Stimulated activated CD8-positive, alpha-beta memory T cell treated with anti-CD3 and anti-CD28 coated beads, Interleukin-4, amount 100 ng/mL, for 1 hour (primary cell): ENCODE measurements around the gene DCX.
"Not testable (repeated sequence)": the region's sequence is repeated elsewhere in the genome, so short reads cannot be mapped to it uniquely, and the experiment has no call there.

ENCODE experiments used
- DNase-seq, 2 donors: peaks; one replicate each; pipeline ENCODE4 v3.0.0-alpha.2; 2020; ENCODE audit warnings: low read depth in 2 of 2, low spot score in 1 of 2

DCX gene

DNA sequence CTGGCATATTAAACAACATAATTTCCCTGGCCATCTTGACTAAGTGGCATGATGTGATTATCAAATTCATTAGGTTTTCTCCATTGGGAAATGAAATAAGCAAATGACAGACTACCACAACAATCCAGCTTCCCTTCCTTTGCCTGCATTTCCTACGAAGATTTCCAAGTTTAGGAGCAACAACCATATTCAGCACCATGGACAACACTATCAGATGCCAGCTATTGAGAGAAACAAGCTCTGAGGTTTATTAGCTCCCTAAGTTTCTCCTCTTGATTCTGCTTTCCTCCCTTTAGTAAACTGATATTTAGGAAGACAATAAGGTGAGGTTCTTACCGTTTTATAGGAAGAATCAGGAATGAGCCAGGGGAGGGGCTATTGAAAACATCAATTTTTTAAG is 36.2 kb downstream of the DCX start:
- DNase-seq: no peak

DNA sequence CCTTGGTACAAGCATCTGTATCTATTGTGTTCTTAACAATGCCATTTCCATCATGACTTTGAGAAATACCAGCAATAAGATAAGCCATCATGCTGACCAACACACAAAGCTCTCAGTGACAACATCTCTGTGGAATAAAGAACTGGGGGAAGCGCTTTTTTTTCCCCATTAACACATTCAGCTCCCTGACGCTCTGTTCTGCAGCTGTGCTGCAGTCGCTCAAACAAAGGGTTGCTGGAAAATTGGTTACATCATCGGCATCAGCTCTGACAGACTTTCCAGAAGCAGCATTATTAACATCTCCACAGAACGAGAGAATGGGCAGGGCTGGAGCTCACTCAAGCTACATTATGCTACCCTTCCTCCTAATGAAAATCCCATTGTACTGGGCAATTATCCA is 39.9 kb downstream of the DCX start:
- no peak for DNase-seq

DNA sequence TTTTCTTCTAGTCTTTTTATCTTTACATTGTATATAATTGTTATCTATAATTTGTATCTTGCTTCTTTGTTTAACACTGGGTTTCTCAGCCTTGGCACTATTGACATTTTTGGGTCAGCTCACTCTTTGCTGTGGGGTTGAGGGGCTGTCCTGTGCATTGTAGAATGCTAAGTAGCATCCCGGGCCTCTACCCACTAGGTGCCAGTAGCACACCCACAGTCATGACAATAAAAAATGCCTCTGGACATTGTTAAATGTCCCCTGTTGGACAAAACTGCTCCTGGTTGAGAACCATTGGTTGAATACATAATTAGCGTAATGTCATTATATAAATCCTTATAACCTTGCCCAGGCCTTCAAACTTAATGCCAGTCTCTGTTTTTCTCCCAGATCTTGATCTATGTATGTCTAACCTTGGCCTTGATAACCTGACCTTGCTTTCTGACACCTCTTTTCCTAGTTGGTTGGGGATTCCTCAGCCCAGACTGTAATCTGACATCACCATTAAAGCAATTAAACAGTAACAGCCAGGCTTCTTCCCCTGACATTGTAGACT is 46.1 kb downstream of the DCX start:
- DNase-seq: no peak

DNA sequence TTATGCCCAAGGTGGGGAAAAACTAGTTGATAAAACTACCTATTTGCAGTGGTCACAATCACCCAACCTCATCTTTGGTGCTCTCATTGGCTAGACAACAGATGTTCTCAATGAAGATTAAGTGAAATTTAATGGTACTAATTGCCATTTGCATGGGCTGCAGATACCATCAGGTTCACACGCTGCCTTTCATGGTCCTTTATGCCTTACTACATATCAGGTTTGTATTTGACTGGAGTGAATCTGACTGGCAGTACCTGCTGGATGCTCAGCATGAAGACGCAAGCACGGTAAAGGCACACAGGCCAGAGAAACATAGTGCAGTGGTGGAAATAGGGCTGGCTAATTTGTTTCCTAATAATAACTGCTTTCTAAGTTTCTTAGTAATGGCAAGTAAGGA is 48.3 kb downstream of the DCX start:
- no peak for DNase-seq

DNA sequence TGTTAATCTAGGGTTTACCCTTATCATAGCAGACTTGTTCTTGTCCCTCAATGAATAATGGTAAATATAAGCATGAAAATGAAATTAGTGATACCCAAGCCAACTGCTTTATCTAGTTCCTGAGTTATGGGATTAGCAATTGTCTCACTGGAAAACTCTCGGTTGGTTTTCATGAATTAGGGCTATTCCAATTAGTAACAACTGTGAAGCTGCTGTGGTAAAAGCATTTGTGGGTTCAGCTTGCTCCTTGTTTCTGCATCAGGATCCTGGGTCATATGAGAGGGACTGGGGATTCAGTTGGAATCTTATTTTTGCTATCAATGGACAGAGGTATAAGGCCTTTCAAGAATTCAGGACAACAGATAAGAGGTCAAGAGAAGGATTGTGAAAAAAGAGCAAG is 50.2 kb downstream of the DCX start:
- DNase-seq: no peak

DNA sequence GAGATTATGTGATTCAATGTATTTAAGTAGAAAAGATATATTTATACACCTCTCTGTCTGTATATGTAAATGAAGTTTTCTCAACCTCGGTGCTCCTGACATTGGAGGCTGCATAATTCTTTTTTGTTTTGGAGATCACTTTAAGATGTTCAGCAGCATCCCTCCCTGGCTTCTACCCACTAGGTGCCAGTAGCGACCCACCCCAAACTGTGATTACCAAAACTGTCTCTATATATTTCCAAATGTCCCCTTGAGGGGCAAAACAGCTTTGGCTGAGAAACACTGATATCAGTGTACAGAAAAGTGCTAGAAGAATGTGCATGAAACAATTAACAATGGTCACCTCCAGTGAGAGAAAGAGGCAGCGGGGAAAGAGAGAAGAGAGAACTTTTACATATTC is 51.2 kb downstream of the DCX start:
- no peak for DNase-seq

DNA sequence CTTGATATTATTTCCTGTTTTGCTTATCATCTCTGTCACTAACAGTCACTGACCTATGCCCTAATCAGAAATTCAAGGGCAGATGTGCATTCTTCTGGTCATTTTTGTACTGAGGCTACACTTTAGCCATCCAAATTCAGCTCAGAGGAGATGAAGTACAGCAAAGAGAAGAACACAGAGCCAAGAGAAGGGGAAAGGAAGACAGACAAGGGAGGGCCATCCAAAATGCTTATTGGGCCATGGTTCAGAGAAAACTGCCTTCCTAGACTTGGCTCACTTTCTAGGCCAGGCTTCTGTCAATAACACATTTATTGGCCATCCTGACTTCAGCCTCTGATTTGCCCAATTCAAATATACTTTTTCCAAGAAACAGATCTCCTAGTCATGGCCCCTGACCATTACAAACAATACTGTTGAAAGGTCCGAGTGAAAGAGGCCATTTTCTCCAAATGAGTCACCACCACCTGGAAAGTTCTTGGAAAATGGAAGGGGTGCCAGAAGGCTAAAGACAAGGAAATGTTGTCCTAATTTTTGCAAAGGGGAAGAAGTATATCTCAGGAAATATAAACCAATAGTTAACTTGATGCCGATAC is 56.4 kb downstream of the DCX start:
- DNase-seq: no peak

DNA sequence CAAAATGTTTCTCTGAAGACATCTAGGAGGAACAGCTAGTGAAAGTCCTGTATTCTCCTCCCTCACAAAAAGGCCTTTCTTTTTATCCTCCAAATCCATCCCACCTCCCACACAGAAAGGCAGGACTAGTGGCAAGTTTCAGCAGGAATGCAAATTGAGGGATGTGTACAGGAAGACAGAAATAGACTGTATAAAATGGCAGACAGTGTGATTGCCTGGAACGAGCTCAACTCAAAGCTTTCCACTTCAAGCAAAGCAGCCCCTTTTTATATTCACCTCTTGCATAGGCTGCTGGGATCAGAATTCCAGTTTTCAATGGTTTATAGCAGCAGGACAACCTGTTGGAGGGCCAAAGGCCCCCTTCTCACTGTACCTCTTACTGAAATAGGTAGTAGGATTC is 57.5 kb downstream of the DCX start:
- DNase-seq: no peak

DNA sequence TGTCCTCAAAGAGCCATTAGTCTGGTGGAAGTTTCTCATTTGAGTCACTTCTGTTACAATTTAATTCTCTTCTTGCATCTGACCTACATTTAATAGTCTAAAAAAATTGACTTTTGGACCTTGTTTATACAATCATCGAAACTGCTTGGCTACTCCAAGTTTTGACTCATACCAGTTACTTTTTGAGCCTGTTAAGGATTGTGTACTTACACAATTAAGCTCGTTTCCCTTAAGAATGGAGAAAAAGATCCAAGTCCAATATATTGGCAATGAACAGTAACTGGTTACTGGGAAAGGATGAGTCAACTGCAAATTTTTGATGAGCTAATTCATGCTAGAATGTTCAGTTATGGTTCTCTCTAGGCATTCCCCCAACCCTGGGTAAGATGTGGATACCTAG is 58.2 kb downstream of the DCX start:
- no peak for DNase-seq

DNA sequence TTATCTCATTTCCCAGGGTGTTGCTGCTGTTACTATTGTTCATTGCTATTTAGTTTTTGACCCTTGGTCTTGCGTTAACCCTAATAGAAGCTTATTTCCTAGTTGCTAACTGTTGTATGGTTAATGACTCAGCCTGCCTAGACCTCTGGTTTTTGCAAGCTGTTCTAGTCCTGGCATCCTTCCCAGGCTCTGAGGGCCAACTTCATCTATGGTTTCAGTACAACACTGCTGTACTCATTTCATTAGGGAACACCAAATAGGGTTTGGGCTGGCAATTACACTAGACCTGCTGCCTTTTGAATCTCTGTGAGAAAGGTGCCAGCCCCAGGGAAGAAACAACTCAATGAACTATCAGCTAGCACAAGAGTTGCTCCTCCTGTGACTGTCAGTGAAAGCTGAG is 59.6 kb downstream of the DCX start:
- no peak for DNase-seq

DNA sequence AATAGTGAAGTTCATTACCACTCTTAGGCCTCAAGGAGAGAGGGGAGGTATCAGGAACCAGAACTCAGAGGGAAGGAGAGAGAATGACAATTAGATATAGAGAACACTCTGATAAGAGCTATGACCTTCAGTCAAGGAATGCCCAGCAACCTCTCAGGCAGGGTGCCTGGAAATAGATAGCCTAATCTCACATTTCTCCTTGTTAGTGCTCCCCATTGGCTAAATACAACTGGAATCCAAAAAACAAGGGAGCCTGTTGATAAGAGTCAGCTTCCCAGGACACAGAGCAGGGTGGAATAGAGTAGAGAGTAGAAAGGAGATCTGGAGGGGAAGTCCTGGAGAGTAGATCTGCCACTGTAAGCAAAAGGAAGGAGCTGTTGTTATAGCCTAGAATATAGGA is 62.1 kb downstream of the DCX start:
- no peak for DNase-seq

DNA sequence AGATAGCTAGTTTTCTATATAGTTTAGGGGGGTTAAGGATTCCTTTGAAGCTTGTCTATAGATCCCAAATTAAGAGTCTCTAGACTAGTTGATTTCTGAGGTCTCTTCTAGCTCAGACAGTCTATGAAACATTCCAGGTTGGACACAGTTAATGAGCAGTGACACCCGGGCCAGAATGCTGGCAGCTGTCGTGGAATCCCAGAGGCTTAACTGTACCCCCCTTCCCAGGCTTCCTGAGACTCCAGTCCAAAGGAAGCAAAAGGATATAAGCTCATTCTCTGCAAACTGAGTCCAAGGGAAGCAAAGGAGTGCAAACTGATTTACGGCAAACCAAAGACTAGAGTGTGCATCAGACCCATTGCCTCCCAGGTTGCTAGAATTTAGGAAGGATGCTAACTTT is 62.9 kb downstream of the DCX start:
- DNase-seq: no peak

DNA sequence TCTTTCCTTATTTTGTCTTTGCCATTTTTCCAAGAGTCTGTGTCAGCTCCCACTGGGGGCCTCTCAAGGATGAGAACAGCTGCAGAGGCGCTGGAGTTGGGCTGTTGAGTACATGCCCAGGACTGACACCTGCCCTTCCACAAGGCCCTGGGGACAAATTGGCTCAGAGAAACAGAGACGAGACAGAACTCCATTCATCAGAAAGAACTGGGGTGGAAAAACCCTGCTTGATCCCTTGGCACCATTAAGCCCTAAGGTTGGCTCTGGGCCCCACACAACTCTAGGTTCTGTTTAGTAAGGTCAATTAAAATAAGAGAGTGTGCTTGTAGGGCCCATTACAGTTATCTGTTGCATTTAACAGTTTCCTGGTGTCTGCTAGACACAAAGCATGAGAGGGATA is 63.6 kb downstream of the DCX start:
- no peak for DNase-seq

DNA sequence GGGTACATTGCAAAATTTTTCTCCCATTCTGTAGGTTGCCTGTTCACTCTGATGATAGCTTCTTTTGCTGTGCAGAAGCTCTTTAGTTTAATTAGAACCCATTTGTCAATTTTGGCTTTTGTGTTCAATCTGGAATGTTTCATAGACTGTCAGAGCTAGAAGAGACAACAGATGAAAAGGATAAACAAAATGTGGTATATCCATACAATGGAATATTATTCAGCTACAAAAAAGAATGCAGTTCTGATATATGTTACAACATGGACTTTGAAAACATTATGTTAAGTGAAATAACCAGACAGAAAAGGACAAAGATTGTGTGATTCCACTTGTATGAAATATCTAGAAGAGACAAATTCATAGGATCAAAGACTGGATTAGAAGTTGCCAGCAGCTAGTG is 65.8 kb downstream of the DCX start:
- not testable (repeated sequence) for DNase-seq

DNA sequence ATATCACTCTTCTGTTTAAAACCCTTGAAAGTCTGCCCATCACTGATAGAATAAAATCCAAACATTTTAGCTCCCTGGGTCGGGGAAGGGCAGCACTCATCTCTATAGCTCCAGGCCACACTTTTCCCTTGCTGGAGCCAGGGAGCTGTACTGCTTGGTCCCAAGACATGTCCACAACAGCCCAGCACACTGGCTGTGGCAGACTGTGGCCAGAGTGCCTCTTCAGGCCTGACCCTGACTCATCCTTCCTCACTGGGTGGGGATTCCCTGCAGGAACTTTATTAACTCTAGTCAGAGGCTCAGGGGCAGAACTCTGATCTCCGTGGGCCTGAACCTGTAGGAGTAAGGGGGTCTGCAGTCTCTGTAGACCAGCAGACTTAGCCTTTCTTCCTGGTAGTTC is 71.9 kb downstream of the DCX start:
- DNase-seq: no peak

DNA sequence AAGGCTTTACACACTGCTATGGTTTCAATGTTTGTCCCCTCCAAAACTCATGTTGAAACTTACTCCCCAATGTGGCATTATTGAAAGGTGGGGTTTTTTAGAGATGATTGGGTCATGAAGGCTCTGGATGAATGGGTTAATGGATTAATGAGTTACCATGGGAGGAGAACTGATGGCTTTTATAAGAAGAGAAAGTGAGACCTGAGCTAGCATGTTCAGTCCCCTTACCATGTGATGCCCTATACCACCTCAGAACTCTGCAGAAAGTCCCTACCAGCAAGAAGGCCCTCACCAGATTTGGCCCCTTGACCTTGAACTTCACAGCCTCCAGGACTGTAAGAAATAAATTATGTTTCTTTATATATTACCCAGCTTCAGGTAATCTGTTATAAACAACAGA is 72.8 kb downstream of the DCX start:
- no peak for DNase-seq

DNA sequence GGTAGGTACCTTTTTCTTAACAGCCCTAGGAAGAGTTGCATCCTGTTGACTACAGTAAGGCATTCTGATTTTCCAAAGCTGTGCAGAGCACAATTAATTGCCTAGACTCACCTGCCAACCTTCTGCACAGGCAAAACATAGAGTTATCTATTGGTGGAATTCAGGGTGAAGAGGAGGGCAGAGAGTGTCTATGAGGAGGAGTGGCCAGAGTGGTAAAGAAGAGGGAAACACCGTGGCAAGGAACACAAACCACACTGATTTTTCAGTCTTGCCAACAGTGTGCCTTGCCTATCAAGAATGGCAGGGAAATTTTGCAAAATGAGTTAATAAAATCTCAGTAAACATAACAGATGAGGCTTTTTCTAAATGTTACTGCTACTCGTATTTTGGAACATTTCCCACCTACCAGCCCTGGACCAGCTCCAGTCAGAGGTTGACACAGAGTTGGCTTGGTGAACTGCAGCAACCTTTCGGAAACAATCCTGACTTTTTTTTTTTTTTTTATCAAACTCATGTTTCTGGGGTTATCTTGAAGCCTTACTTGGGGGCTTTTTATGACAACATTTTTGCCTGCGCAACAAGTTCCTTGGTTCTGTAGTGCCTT is 73.8 kb downstream of the DCX start:
- DNase-seq: no peak

DNA sequence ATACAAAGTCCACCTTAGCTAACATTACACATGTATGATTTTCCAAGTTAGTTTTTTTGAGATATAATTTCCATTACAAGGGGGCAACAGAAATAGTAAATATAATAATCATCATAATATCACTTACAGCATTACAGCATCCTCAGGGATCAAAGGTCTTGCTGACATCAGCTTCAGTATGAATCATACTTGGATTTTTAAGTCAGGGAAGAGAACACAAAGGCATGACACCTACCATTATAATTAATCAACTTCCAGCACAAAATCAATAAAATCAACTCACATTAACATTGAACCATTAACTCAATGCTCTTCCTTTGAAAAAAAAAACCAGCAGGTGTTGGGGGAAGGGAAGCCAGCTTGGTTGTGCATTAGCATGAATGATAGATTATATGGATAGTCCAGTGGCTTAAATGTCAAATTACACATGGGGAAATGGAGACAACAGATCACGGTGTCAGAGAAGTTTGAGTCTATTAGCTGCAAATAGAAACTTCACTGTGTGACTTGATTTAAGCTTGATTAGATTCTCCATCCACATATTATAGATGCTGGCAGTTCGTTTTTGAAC is 74.8 kb downstream of the DCX start:
- DNase-seq: no peak

DNA sequence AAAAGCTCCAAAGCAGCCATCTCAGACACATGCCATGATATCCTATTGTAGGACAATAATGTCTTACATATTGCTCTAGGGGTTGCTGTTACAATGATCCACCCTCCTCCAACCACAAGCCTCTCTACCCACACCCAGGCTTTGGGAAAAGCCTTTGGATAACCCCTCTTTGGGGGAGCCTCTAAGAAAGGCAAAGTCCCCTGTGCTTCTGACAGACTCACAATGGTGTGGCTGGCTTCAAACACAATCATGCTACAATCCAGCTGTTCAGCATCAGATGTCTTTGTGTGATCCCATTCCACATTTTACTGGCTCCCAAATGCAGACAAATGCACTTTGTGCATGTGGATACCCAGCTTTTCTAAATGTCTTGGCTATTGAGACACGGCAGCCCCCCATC is 75.9 kb downstream of the DCX start:
- no peak for DNase-seq

DNA sequence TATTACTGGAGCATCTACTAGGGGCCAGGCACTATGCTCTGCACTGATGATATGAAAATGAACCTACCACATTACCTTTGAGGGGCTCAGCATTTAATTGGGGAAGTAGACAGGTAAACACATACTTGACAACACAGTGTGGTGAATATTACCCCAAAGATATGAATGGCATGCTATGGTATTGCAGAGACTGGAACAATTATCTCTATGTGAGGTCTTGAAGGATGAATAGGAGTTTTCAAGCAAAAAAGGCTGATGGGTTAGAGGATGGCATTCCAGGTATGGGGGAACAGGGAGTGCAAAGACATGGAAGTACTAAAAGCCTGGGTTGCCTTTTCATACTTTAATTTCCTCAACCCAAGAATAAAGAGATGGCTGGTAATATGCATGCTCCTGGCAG is 82.6 kb downstream of the DCX start:
- DNase-seq: no peak

DNA sequence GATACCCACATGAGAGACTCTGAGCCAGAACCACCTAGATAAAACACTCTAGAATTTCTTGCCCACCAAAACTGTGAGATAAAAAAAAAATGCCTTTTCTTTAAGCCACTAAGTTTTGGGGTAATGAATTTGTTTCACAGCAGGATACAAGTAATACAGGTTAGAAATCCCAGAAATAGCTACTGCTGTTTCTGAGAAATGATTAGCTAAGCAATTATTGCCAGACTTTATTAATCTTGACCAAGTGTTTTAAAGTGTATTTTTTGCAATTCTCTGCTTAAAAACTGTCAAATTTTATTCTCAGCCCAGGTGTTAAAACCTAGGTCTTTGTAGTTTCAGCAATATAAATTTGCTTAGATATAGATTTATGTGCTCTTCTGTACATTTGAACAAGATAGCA is 83.1 kb downstream of the DCX start:
- DNase-seq: no peak

DNA sequence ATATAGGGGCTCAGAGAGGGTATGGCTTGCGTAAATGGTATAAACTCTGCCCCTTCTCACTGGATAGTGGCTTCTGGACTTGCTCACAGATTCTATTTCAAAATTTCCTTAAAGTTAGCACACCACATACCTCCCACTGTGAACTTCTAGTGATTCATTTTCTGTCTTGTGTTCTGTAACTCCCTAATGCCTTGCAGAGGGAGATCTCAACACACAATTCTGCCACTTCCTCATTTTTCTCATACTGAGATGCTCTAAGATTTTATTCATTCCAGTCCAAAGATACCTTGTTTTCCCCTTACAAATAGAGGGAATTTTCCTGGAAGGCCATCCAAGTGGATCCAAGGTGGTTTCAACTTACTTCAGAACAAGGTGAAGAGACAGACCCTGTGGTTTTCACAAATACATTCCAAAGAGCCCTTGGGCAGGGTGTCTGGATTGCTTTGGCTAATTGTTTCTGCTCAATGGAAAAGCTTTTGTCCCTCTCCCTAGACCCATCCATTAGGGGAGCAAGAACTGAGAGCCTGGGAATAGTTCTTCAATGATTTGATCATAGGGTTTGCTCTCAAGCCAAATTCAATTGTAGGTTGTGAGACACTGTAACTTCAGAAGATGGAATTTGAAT is 89.6 kb downstream of the DCX start:
- no peak for DNase-seq

DNA sequence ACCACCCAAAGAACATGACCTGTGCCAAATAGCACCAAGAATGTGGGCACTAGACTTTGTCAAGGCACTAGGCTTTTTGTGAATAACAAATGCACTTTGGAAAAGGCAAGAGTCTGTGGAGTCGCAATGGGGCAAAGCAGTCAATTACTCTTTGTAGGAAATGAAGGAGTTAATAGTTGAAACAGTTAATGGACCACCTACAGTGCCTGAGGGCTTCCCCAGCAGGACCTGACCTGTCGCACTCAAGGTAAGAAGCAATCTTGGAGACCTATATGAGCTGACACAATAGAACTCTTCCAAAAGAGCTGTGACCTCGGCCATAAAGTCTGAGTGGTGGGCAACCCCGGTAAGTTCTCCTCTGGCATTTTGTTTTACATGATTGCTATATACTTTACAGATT is 92.5 kb downstream of the DCX start:
- DNase-seq: no peak
